Left lung (tissue), 10 donors: ENCODE data around the gene SV2C. TPM values are rescaled to one million over a fixed set of nuclear protein-coding genes. Genes with fewer than 3 reads are reported as not detected.

Experiments
- ATAC-seq: fragments of 200-7000 bp; cut with Tn5 transposase; one replicate; pipeline ENCODE4 v1.9.1; 2020; ENCODE audit warnings: moderate library complexity
- DNase-seq, 4 donors: peaks; one replicate each; pipeline ENCODE4 v3.0.0-alpha.2; 2013 to 2020
- H3K27ac ChIP-seq, 2 donors: fragments of 200-600 bp; sonication (generic) in 1 of 2; one replicate each; pipeline versions ENCODE4 v1.5.0 to v1.8.0; 2020 to 2021
- H3K27me3 ChIP-seq, 2 donors: fragments of 200-600 bp; sonication (generic) in 1 of 2; one replicate each; pipeline versions ENCODE4 v1.5.0 to v1.8.0; 2020 to 2021
- H3K36me3 ChIP-seq, 2 donors: fragments of 200-600 bp; sonication (generic) in 1 of 2; one replicate each; pipeline versions ENCODE4 v1.5.0 to v1.8.0; 2020 to 2021
- H3K4me1 ChIP-seq, 2 donors: fragments of 200-600 bp; one replicate each; pipeline ENCODE4 v1.8.0; 2021
- H3K4me3 ChIP-seq, 2 donors: fragments of 200-600 bp; sonication (generic) in 1 of 2; one replicate each; pipeline versions ENCODE4 v1.5.0 to v1.8.0; 2020 to 2021; ENCODE audit warnings: mild to moderate bottlenecking in 1 of 2
- H3K9me3 ChIP-seq, 2 donors: fragments of 200-600 bp; sonication (generic) in 1 of 2; one replicate each; pipeline versions ENCODE4 v1.5.0 to v1.8.0; 2020 to 2021
- intact Hi-C, 2 donors: fragments of 100-400 bp; cut with DNase I; formaldehyde crosslinking; loops; one replicate each; pipeline versions ENCODE4 v1.11.2 to v1.14.2; 2022
- polyA plus RNA-seq, 6 donors: library from polyadenylated mRNA; unstranded; fragments of 120-200 nt; gene quantifications; one replicate each; pipeline ENCODE4 v1.2.1, GENCODE V29; 2013; ENCODE audit not compliant: insufficient read length in 6 of 6
- total RNA-seq, 2 donors: library from RNA; stranded (reverse); fragmentation: NEBNext Ultra II Directional; extraction: Animal tissue kit (Norgen Biotek cat#: 25700); gene quantifications; one replicate each; pipeline ENCODE4 v1.2.1, GENCODE V29; 2021
- TF ChIP-seq, protein P1 (sequence below), 2 donors: fragments of 200-600 bp; sonication (generic) in 1 of 2; IDR thresholded peaks; one replicate each; pipeline versions ENCODE4 v1.5.0 to v1.8.0; 2021; ENCODE audit warnings: antibody characterized with exemption in 2 of 2
- donor health status: DM: no; HTN: yes; CAD: no.
- donor health status: DM: no; HTN: no; CAD: no.

SV2C gene
- total and polyA plus RNA-seq, 8 donors: 0.26 to 0.52 (median 0.37) TPM

GRCh38 chr5:76114179-76114851 is 31.1 kb downstream of the SV2C start:
- Histone ChIP-seq H3K4me3 (no peak overlapping the region), H3K27me3 (no peaks in the 10 kb centered on the region), H3K36me3 (no peaks in the 10 kb centered on the region), H3K9me3 (no peaks in the 10 kb centered on the region), H3K4me1 (no peaks in the 10 kb centered on the region), H3K27ac (peak overlapping the region in 1 of 2 donors; percentile 30)
- DNase-seq (no peak), ATAC-seq (no peak)
- TF ChIP-seq, protein P1, sequence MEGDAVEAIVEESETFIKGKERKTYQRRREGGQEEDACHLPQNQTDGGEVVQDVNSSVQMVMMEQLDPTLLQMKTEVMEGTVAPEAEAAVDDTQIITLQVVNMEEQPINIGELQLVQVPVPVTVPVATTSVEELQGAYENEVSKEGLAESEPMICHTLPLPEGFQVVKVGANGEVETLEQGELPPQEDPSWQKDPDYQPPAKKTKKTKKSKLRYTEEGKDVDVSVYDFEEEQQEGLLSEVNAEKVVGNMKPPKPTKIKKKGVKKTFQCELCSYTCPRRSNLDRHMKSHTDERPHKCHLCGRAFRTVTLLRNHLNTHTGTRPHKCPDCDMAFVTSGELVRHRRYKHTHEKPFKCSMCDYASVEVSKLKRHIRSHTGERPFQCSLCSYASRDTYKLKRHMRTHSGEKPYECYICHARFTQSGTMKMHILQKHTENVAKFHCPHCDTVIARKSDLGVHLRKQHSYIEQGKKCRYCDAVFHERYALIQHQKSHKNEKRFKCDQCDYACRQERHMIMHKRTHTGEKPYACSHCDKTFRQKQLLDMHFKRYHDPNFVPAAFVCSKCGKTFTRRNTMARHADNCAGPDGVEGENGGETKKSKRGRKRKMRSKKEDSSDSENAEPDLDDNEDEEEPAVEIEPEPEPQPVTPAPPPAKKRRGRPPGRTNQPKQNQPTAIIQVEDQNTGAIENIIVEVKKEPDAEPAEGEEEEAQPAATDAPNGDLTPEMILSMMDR (IDR thresholded peaks at IDR 0.05): no peak
- intact Hi-C loops: no loop called here

GRCh38 chr5:76125346-76125745 is 42.2 kb downstream of the SV2C start:
- intact Hi-C loops: no loop called here
- Histone ChIP-seq H3K4me3 (no peak overlapping the region), H3K36me3 (no peaks in the 10 kb centered on the region), H3K4me1 (no peaks in the 10 kb centered on the region), H3K27me3 (no peaks in the 10 kb centered on the region), H3K9me3 (no peaks in the 10 kb centered on the region), H3K27ac (no peak overlapping the region)
- ATAC-seq: no peak
- no peak for DNase-seq
- TF ChIP-seq, protein P1 (IDR thresholded peaks at IDR 0.05): no peak

GRCh38 chr5:76125888-76126287 is 42.7 kb downstream of the SV2C start:
- intact Hi-C loops: no loop called here
- Histone ChIP-seq H3K36me3 (no peaks in the 10 kb centered on the region), H3K4me1 (no peaks in the 10 kb centered on the region), H3K27ac (no peak overlapping the region), H3K27me3 (no peaks in the 10 kb centered on the region), H3K4me3 (no peak overlapping the region), H3K9me3 (no peaks in the 10 kb centered on the region)
- TF ChIP-seq, protein P1 (IDR thresholded peaks at IDR 0.05): no peak
- ATAC-seq: no peak
- DNase-seq: no peak

- Histone ChIP-seq H3K9me3 (no peaks in the 10 kb centered on the region), H3K27me3 (no peaks in the 10 kb centered on the region), H3K4me3 (no peak overlapping the region), H3K36me3 (no peaks in the 10 kb centered on the region), H3K4me1 (no peaks in the 10 kb centered on the region), H3K27ac (no peak overlapping the region)
- intact Hi-C loops: no loop called here
- TF ChIP-seq, protein P1 (IDR thresholded peaks at IDR 0.05): no peak
- DNase-seq: no peak
- ATAC-seq: no peak
These were observed 50.8 kb downstream of the SV2C start for GRCh38 chr5:76134003-76134402.

DNA sequence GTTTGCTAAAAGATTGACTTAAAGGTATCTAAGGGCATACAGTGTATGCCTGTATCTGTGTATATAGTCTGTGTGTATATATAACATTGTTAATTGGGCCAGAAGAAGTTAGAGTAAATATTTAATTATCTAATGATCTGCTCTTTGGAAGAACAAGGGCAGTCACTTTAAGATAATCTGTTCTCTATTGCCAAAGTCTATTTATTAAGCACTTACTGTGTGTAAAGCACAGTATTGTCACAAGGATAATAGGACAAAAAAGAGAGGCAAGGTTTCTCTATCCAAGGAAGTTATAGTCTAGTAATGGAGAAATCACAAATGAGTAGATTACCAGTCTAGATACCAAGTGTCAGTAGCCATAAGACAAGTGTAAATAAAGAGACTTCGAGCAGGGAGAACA is 51.5 kb downstream of the SV2C start:
- Histone ChIP-seq H3K36me3 (no peaks in the 10 kb centered on the region), H3K9me3 (no peaks in the 10 kb centered on the region), H3K4me1 (no peaks in the 10 kb centered on the region), H3K4me3 (no peak overlapping the region), H3K27me3 (no peaks in the 10 kb centered on the region), H3K27ac (no peak overlapping the region)
- no peak for ATAC-seq
- TF ChIP-seq, protein P1 (IDR thresholded peaks at IDR 0.05): no peak
- intact Hi-C loops: no loop called here
- DNase-seq: no peak
